ENCODE measurements around the gene ZNF525.
"Not testable (repeated sequence)": the region's sequence is repeated elsewhere in the genome, so short reads cannot be mapped to it uniquely, and the experiment has no call there.

DNA sequence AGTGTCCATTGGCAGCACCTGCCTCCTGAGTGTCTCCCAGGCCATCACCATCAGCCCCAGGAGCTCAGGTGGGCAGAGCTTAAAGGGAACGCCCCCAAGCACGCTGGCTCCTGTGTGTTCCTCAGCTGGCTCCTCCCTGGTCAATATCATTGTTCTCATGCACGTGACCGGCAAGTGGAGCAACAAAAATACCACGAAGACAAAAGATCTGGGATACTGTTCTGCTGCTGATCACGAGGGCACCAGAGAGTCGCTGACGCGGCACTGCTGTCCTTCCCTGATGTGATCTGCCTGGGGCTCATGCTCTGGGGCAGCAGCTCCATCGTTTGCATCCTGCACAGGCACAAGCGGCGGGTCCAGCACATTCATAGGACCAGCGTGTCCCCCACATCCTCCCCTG, 57.6 kb downstream of the ZNF525 start:
- TF ChIP-seq, protein P1, sequence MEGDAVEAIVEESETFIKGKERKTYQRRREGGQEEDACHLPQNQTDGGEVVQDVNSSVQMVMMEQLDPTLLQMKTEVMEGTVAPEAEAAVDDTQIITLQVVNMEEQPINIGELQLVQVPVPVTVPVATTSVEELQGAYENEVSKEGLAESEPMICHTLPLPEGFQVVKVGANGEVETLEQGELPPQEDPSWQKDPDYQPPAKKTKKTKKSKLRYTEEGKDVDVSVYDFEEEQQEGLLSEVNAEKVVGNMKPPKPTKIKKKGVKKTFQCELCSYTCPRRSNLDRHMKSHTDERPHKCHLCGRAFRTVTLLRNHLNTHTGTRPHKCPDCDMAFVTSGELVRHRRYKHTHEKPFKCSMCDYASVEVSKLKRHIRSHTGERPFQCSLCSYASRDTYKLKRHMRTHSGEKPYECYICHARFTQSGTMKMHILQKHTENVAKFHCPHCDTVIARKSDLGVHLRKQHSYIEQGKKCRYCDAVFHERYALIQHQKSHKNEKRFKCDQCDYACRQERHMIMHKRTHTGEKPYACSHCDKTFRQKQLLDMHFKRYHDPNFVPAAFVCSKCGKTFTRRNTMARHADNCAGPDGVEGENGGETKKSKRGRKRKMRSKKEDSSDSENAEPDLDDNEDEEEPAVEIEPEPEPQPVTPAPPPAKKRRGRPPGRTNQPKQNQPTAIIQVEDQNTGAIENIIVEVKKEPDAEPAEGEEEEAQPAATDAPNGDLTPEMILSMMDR (IDR thresholded peaks at IDR 0.05), result not testable (repeated sequence)
- not testable (repeated sequence) for TF ChIP-seq POLR2A (IDR thresholded peaks at IDR 0.05)

All from Peyer's patch (tissue), 4 donors.